Keratinocyte (primary cell): ENCODE measurements around the gene LONP2.

ENCODE experiments used
- CTCF ChIP-seq, 3 experiments: IDR thresholded peaks in 1 of 3; conservative IDR thresholded peaks in 1 of 3; optimal IDR thresholded peaks in 1 of 3; 2 replicates in 2 of 3; 3 replicates in 1 of 3; pipeline versions ENCODE3 to v1.5.1; 2011; ENCODE audit warnings: low read length in 3 of 3, mild to moderate bottlenecking in 3 of 3, moderate library complexity in 2 of 3, control low read depth in 1 of 3, inconsistent platforms in 1 of 3; ENCODE audit not compliant: insufficient read depth in 2 of 3; ENCODE audit errors: extremely low read depth in 1 of 3
- EZH2 ChIP-seq: IDR thresholded peaks from one replicate; pipeline ENCODE4 v1.6.1; 2012; ENCODE audit warnings: inconsistent platforms, mild to moderate bottlenecking, low read length, moderate library complexity

GRCh38 chr16:48378836-48379235 is 134.7 kb downstream of the LONP2 start:
- TF ChIP-seq CTCF (optimal IDR thresholded peaks at IDR 0.05 in 1 of 3, IDR thresholded peaks at IDR 0.05 in 1 of 3, conservative IDR thresholded peaks at IDR 0.05 in 1 of 3; ENCODE audit: extremely low read depth in 1 of 3, insufficient read depth in 2 of 3, low read length in 3 of 3) (no peak), EZH2 (no peak)
